A673 (cell line): ENCODE measurements around the gene ANKS1B.

Experiments used
- EZH2 ChIP-seq: fragments of 200-600 bp; sonication (generic); IDR thresholded peaks from 2 replicates; pipeline ENCODE4 v1.6.1; 2017; ENCODE audit warnings: borderline replicate concordance, low read depth, mild to moderate bottlenecking, mixed read lengths, antibody characterized with exemption, low read length; ENCODE audit not compliant: poor library complexity, severe bottlenecking
- TF ChIP-seq, protein P1 (sequence below): fragments of 300-800, 200-600 bp; sonication (generic); conservative IDR thresholded peaks from 2 replicates; pipeline ENCODE4 v1.5.1; 2017; ENCODE audit warnings: low read depth, mild to moderate bottlenecking, antibody characterized with exemption, low read length, moderate library complexity, mixed read lengths

DNA sequence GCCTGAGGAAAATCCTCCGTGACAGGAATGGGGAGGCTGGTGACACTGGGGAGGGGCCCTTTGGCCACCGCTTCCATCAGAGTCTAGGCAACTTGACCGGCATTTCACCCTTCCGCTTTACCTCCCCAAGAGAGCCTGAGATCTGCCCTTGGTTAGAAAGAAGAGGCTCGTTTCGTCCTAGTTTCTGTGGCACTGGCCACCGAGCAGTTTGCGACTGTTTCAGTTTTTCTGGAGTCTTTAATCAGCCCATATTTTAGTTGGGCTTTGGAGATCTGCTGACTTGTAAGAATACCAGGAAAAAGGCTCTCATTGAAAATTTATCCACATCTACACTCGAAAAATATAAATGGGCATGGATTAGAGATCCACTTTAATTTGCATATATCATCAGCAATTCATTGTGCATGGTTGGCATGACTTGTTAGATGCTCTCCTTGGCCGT is 414 bp upstream of the ANKS1B start:
- TF ChIP-seq EZH2: no peak
- TF ChIP-seq, protein P1, sequence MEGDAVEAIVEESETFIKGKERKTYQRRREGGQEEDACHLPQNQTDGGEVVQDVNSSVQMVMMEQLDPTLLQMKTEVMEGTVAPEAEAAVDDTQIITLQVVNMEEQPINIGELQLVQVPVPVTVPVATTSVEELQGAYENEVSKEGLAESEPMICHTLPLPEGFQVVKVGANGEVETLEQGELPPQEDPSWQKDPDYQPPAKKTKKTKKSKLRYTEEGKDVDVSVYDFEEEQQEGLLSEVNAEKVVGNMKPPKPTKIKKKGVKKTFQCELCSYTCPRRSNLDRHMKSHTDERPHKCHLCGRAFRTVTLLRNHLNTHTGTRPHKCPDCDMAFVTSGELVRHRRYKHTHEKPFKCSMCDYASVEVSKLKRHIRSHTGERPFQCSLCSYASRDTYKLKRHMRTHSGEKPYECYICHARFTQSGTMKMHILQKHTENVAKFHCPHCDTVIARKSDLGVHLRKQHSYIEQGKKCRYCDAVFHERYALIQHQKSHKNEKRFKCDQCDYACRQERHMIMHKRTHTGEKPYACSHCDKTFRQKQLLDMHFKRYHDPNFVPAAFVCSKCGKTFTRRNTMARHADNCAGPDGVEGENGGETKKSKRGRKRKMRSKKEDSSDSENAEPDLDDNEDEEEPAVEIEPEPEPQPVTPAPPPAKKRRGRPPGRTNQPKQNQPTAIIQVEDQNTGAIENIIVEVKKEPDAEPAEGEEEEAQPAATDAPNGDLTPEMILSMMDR: no peak
